ENCODE measurements around the gene SPNS2. TPM values are rescaled to one million over a fixed set of nuclear protein-coding genes. Genes with fewer than 3 reads are reported as not detected.

SPNS2 gene
- total RNA-seq, 1 experiment from 2014 or later, result 1.9 TPM

GRCh38 chr17:4558347-4558971, 59.8 kb downstream of the SPNS2 start:
- ChIA-PET POLR2A (interaction anchor here (0.6 kb wide), 1 partner anchor 248 kb away, joined by 3 read pairs; no protein-coding TSS in a partner anchor), CTCF (no interaction called here)
- in situ Hi-C loops (cut with HindIII; ENCODE audit: low pct_unique_long_range_greater_than_20kb, low sequenced_read_pairs) (no loop called here), intact Hi-C loops (cut with micrococcal nuclease; ENCODE audit: unreplicated experiment) (no loop called here)
- Histone ChIP-seq H3K9me3 (ENCODE audit: control insufficient read depth, insufficient read depth, low read depth, low read length) (no peaks in the 10 kb centered on the region), H3K27me3 (ENCODE audit: control insufficient read depth, insufficient read depth, low read length) (no peaks in the 10 kb centered on the region), H3K4me1 (ENCODE audit: control insufficient read depth, insufficient read depth, low read length) (peaks cover 12% of the 10 kb centered on the region), H3K4me3 (ENCODE audit: low read depth in 2 of 2, low read length in 2 of 2) (no peak overlapping the region), H3K36me3 (ENCODE audit: control insufficient read depth, insufficient read depth, low read length) (peaks cover 2% of the 10 kb centered on the region), H3K27ac (ENCODE audit: low read length) (no peak overlapping the region)
- BruUV-seq (replicated peaks), result no TSS peak
- TF ChIP-seq CTCF (IDR thresholded peaks at IDR 0.05) (no peak), SIN3A (IDR thresholded peaks at IDR 0.05; ENCODE audit: borderline replicate concordance, insufficient read depth, low read depth, low read length) (no peak), POLR2AphosphoS5 (IDR thresholded peaks at IDR 0.05; ENCODE audit: low read depth, low read length) (no peak), TCF7L2 (IDR thresholded peaks at IDR 0.05; ENCODE audit: low read depth, low read length) (no peak), REST (IDR thresholded peaks at IDR 0.05; ENCODE audit: insufficient read depth in 1 of 2, low read depth in 2 of 2, low read length in 1 of 2) (0 out of 4 replicates have a peak, but pooled peaks of 1 of the 2 experiments have one; percentile 10)
- ATAC-seq (no peak), DNase-seq (ENCODE audit: low read depth, low spot score) (no peak)

GRCh38 chr17:4559139-4559791, 60.6 kb downstream of the SPNS2 start:
- intact Hi-C loops (cut with micrococcal nuclease; ENCODE audit: unreplicated experiment), result no loop called here

More at GRCh38 chr17:4559139-4559791, 60.6 kb downstream of the SPNS2 start:
- ChIA-PET POLR2A (interaction anchor here (0.6 kb wide), 1 partner anchor 247 kb away, joined by 3 read pairs; no protein-coding TSS in a partner anchor), CTCF (no interaction called here)
- ATAC-seq (no peak), DNase-seq (ENCODE audit: low read depth, low spot score) (no peak)
- Histone ChIP-seq H3K27me3 (ENCODE audit: control insufficient read depth, insufficient read depth, low read length) (no peaks in the 10 kb centered on the region), H3K27ac (ENCODE audit: low read length) (no peak overlapping the region), H3K4me1 (ENCODE audit: control insufficient read depth, insufficient read depth, low read length) (peaks cover 6% of the 10 kb centered on the region), H3K36me3 (ENCODE audit: control insufficient read depth, insufficient read depth, low read length) (peaks cover 2% of the 10 kb centered on the region; the same call in 1 of the 2 replicates), H3K4me3 (ENCODE audit: low read depth in 2 of 2, low read length in 2 of 2) (no peak overlapping the region), H3K9me3 (ENCODE audit: control insufficient read depth, insufficient read depth, low read depth, low read length) (no peaks in the 10 kb centered on the region)
- TF ChIP-seq CTCF (IDR thresholded peaks at IDR 0.05), result no peak
- TF ChIP-seq POLR2AphosphoS5 (IDR thresholded peaks at IDR 0.05; ENCODE audit: low read depth, low read length), result no peak
- no peak for TF ChIP-seq SIN3A (IDR thresholded peaks at IDR 0.05; ENCODE audit: borderline replicate concordance, insufficient read depth, low read depth, low read length)
- TF ChIP-seq REST (IDR thresholded peaks at IDR 0.05; ENCODE audit: insufficient read depth in 1 of 2, low read depth in 2 of 2, low read length in 1 of 2), result no peak
- TF ChIP-seq TCF7L2 (IDR thresholded peaks at IDR 0.05; ENCODE audit: low read depth, low read length), result no peak
- in situ Hi-C loops (cut with HindIII; ENCODE audit: low pct_unique_long_range_greater_than_20kb, low sequenced_read_pairs), result no loop called here
- BruUV-seq (replicated peaks), result no TSS peak

Measured in Panc1 (cell line).